DOHH2 (cell line): ENCODE measurements around the gene IL17RA.

Experiments used
- H3F3A ChIP-seq: fragments of 200-600 bp; sonication (generic), shearing (Covaris generic); 2 replicates; pipeline ENCODE4 v1.6.0; 2016; ENCODE audit warnings: antibody characterized with exemption, mild to moderate bottlenecking; ENCODE audit not compliant: control insufficient read depth, insufficient read depth
- H3K27ac ChIP-seq: fragments of 200-600 bp; sonication (generic); 2 replicates; pipeline ENCODE4 v1.5.1; 2014; ENCODE audit warnings: low read depth, mild to moderate bottlenecking, low read length, moderate library complexity
- H3K27me3 ChIP-seq: fragments of 200-600 bp; sonication (generic); 2 replicates; pipeline ENCODE4 v1.6.1; 2014; ENCODE audit warnings: mild to moderate bottlenecking, low read length, mixed read lengths; ENCODE audit not compliant: control insufficient read depth
- H3K36me3 ChIP-seq: fragments of 200-600 bp; sonication (generic); 2 replicates; pipeline ENCODE4 v1.6.1; 2014; ENCODE audit warnings: mild to moderate bottlenecking, low read length, moderate library complexity, mixed read lengths; ENCODE audit not compliant: control insufficient read depth
- H3K4me1 ChIP-seq: fragments of 200-600 bp; sonication (generic); 2 replicates; pipeline ENCODE4 v1.6.1; 2014; ENCODE audit warnings: mild to moderate bottlenecking, low read length, mixed read lengths; ENCODE audit not compliant: control insufficient read depth
- H3K4me2 ChIP-seq: fragments of 200-600 bp; sonication (generic); 2 replicates; pipeline ENCODE4 v1.6.0; 2014; ENCODE audit warnings: mild to moderate bottlenecking, low read length, moderate library complexity
- H3K4me3 ChIP-seq: fragments of 200-600 bp; sonication (generic); 2 replicates; pipeline ENCODE4 v1.5.1; 2014; ENCODE audit warnings: mild to moderate bottlenecking, low read length, mixed read lengths
- H3K79me2 ChIP-seq: fragments of 200-600 bp; sonication (generic); 2 replicates; pipeline ENCODE4 v1.6.1; 2014; ENCODE audit warnings: mild to moderate bottlenecking, low read length, mixed read lengths; ENCODE audit not compliant: control insufficient read depth
- H3K9me2 ChIP-seq: fragments of 200-600 bp; sonication (generic); replicated peaks from 2 replicates; pipeline ENCODE4 v1.6.1; 2014; ENCODE audit warnings: mild to moderate bottlenecking, low read length, mixed read lengths; ENCODE audit not compliant: control insufficient read depth
- H3K9me3 ChIP-seq: fragments of 200-600 bp; sonication (generic); 2 replicates; pipeline ENCODE4 v1.6.1; 2014; ENCODE audit warnings: antibody characterized with exemption, low read length, mixed read lengths; ENCODE audit not compliant: control insufficient read depth, insufficient read depth
- H4K20me1 ChIP-seq: fragments of 200-600 bp; sonication (generic); 2 replicates; pipeline ENCODE4 v1.6.0; 2014; ENCODE audit warnings: low read depth, mild to moderate bottlenecking, antibody characterized with exemption, low read length, moderate library complexity; ENCODE audit not compliant: control insufficient read depth, insufficient read depth
- CTCF ChIP-seq: fragments of 200-600 bp; sonication (generic); IDR thresholded peaks from one replicate; pipeline ENCODE4 v1.5.1; 2014; ENCODE audit warnings: antibody characterized with exemption, mild to moderate bottlenecking, low read depth, low read length; ENCODE audit not compliant: poor library complexity, severe bottlenecking
- EZH2phosphoT487 ChIP-seq: fragments of 200-600 bp; sonication (generic); IDR thresholded peaks from 2 replicates; pipeline ENCODE4 v1.6.1; 2017; ENCODE audit warnings: borderline replicate concordance, mild to moderate bottlenecking, antibody characterized with exemption, low read length, moderate library complexity, mixed read lengths

The IL17RA gene

GRCh38 chr22:17065433-17065832 is 19.4 kb upstream of the IL17RA start:
- Histone ChIP-seq H4K20me1 (no peaks in the 10 kb centered on the region), H3K9me2 (no peaks in the 10 kb centered on the region), H3K9me3 (no peaks in the 10 kb centered on the region), H3K27ac (no peak overlapping the region), H3K27me3 (no peaks in the 10 kb centered on the region), H3K36me3 (no peaks in the 10 kb centered on the region), H3K4me3 (no peak overlapping the region), H3F3A (peaks cover under 1% of the 10 kb centered on the region; the same call in 1 of the 2 replicates), H3K4me1 (peaks cover 6% of the 10 kb centered on the region; the same call in 1 of the 2 replicates), H3K4me2 (no peak overlapping the region), H3K79me2 (no peaks in the 10 kb centered on the region)
- no peak for TF ChIP-seq CTCF
- TF ChIP-seq EZH2phosphoT487 = no peak

GRCh38 chr22:17072877-17073276 is 11.9 kb upstream of the IL17RA start:
- Histone ChIP-seq H3K4me3 (no peak overlapping the region), H3K4me1 (peaks cover 11% of the 10 kb centered on the region), H3K27me3 (no peaks in the 10 kb centered on the region), H3K9me3 (no peaks in the 10 kb centered on the region), H3K4me2 (no peak overlapping the region), H3K36me3 (no peaks in the 10 kb centered on the region), H4K20me1 (no peaks in the 10 kb centered on the region), H3K9me2 (no peaks in the 10 kb centered on the region), H3F3A (peaks cover 3% of the 10 kb centered on the region; the same call in 1 of the 2 replicates), H3K79me2 (no peaks in the 10 kb centered on the region), H3K27ac (no peak overlapping the region)
- TF ChIP-seq EZH2phosphoT487 = no peak
- no peak for TF ChIP-seq CTCF

GRCh38 chr22:17074648-17075002 is 10.2 kb upstream of the IL17RA start:
- no peaks in the 10 kb centered on the region for H4K20me1 ChIP-seq
- H3K9me3 ChIP-seq = no peaks in the 10 kb centered on the region
- H3K27ac ChIP-seq = no peak overlapping the region
- H3F3A ChIP-seq = peaks cover 3% of the 10 kb centered on the region; the same call in 1 of the 2 replicates
- peaks cover 11% of the 10 kb centered on the region for H3K4me1 ChIP-seq
- H3K4me3 ChIP-seq = no peak overlapping the region
- no peaks in the 10 kb centered on the region for H3K9me2 ChIP-seq
- no peak overlapping the region for H3K4me2 ChIP-seq
- no peaks in the 10 kb centered on the region for H3K36me3 ChIP-seq
- H3K79me2 ChIP-seq = no peaks in the 10 kb centered on the region
- TF ChIP-seq CTCF (no peak), EZH2phosphoT487 (no peak)
- H3K27me3 ChIP-seq = no peaks in the 10 kb centered on the region

GRCh38 chr22:17077255-17077654 is 7.5 kb upstream of the IL17RA start:
- Histone ChIP-seq H3F3A (no peaks in the 10 kb centered on the region), H3K36me3 (no peaks in the 10 kb centered on the region), H3K4me3 (no peak overlapping the region), H3K9me3 (no peaks in the 10 kb centered on the region), H3K4me1 (peaks cover 11% of the 10 kb centered on the region), H3K27ac (no peak overlapping the region), H3K27me3 (no peaks in the 10 kb centered on the region), H4K20me1 (no peaks in the 10 kb centered on the region), H3K4me2 (no peak overlapping the region), H3K9me2 (no peaks in the 10 kb centered on the region), H3K79me2 (no peaks in the 10 kb centered on the region)
- TF ChIP-seq CTCF (no peak), EZH2phosphoT487 (no peak)
